Measurements from ENCODE around the gene SMG7. TPM values are rescaled to one million over a fixed set of nuclear protein-coding genes. Genes with fewer than 3 reads are reported as not detected.

SMG7 gene
- total RNA-seq, 1 donor from 2014 or later = 71.8 TPM

GRCh38 chr1:183589384-183589783 lies 117.1 kb downstream of the SMG7 start:
- Mint-ChIP-seq H3K27me3 (peaks cover 11% of the 10 kb centered on the region), H3K9me3 (ENCODE audit: low read depth) (no peaks in the 10 kb centered on the region), H3K4me3 (ENCODE audit: low read depth) (no peak overlapping the region), H3K27ac (no peak overlapping the region), H3K4me1 (ENCODE audit: low read depth) (peaks cover 1% of the 10 kb centered on the region), H3K36me3 (ENCODE audit: insufficient read depth) (no peaks in the 10 kb centered on the region)
- no peak for TF ChIP-seq CTCF (IDR thresholded peaks at IDR 0.05; ENCODE audit: unreplicated experiment)
- DNase-seq (ENCODE audit: low spot score, unreplicated experiment) = no peak

DNA sequence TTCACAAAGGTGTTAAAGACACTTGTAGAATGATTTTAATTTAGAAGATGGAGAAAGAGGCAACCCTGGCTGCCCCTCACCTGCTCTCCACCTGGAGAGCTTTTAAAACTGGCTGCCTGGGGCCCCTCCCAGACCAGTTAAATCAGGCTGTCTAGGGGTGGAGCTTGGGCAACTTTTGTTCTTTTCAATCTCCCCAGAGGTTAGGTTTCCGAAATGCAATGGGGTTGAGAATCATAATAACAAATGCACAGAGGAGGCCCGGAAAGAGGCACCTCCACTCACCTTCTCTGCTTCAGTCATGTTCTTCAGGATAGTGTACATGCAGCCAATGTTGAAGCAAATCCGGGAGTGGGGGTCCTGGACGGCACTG lies 117.6 kb downstream of the SMG7 start:
- no peak for TF ChIP-seq CTCF (IDR thresholded peaks at IDR 0.05; ENCODE audit: unreplicated experiment)
- peaks cover 1% of the 10 kb centered on the region for H3K4me1 Mint-ChIP-seq (ENCODE audit: low read depth)
- H3K4me3 Mint-ChIP-seq (ENCODE audit: low read depth) = no peak overlapping the region
- H3K36me3 Mint-ChIP-seq (ENCODE audit: insufficient read depth) = no peaks in the 10 kb centered on the region
- H3K9me3 Mint-ChIP-seq (ENCODE audit: low read depth) = no peaks in the 10 kb centered on the region
- H3K27me3 Mint-ChIP-seq = peaks cover 11% of the 10 kb centered on the region
- no peak overlapping the region for H3K27ac Mint-ChIP-seq
- DNase-seq (ENCODE audit: low spot score, unreplicated experiment) = no peak

DNA sequence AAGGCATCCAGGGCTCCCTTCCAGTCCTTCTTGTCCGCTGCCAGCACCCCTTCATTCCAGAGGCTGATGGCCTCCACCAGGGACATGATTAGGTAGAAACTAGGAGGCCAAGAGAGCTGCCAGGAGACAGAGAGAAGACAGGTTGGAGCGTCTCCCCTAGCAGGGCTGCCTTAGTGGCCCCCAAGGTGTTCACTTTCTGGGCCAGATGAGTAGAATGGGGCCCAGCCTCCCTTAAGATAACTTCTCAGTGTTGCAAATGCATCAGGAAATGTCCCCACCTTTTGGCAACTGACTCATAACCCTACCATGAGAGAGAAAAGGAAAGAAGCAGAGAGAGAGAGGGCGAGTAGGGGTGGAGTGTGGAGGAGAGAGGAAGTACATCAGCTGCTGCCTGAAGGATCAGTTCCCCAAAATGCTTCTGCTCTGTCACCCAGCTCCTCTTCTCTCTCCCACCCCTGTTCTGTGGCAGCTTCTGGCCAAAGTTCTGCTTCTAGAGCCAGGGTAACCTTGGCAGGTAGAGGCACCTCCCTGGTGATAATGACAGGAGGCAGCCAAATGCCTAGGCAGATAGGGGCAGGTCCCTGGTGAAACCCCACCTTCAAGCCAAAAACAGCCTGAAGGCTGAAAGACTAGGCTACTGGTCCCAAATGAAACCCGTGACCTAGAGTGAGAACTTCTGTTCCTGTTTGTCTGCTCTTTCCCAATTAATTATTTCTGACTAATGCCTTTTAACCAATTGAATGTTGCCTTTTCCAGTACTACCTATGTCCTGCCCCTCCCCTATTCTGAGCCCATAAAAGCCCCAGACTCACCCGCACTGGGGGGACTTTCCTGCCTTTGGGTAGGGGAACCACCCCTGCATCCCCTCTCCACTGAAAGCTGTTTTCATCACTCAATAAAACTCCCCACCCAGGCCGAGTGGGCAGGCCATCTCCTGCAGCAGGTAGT lies 118.2 kb downstream of the SMG7 start, which contains the start of gene NCF2:
Gene NCF2 (minus strand): TSS at position 216 of the 948 bp plus-strand sequence. CDS start 130 bp downstream, at position 86.
- no peak for DNase-seq (ENCODE audit: low spot score, unreplicated experiment)
- H3K4me1 Mint-ChIP-seq (ENCODE audit: low read depth) = peaks cover 1% of the 10 kb centered on the region
- peaks cover 11% of the 10 kb centered on the region for H3K27me3 Mint-ChIP-seq
- no peaks in the 10 kb centered on the region for H3K36me3 Mint-ChIP-seq (ENCODE audit: insufficient read depth)
- H3K4me3 Mint-ChIP-seq (ENCODE audit: low read depth) = no peak within 1 kb of the TSS
- no peaks in the 10 kb centered on the region for H3K9me3 Mint-ChIP-seq (ENCODE audit: low read depth)
- H3K27ac Mint-ChIP-seq = no peak within 1 kb of the TSS
- no peak for TF ChIP-seq CTCF (IDR thresholded peaks at IDR 0.05; ENCODE audit: unreplicated experiment)

DNA sequence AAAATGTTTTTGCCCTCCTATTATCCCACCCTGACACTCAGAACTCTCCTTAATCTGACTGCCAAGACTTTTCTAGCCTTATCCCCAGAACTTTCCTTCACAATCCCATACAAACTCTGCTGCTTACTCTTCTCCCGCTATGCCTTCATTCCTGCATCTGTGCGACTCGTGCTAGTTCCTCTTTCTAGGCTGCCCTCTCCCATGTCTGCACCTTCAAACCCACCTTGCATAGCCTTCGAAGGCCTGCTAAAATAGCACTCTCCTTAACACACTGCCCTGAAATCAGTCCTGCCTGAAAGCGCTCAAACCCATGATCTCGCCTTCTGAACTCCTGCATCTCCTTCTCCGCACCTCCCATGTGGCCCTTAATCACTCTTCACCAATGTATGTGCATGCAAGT lies 120.4 kb downstream of the SMG7 start:
- no peaks in the 10 kb centered on the region for H3K36me3 Mint-ChIP-seq (ENCODE audit: insufficient read depth)
- no peak for TF ChIP-seq CTCF (IDR thresholded peaks at IDR 0.05; ENCODE audit: unreplicated experiment)
- no peak overlapping the region for H3K27ac Mint-ChIP-seq
- DNase-seq (ENCODE audit: low spot score, unreplicated experiment) = no peak
- peaks cover 1% of the 10 kb centered on the region for H3K4me1 Mint-ChIP-seq (ENCODE audit: low read depth)
- H3K9me3 Mint-ChIP-seq (ENCODE audit: low read depth) = no peaks in the 10 kb centered on the region
- no peak overlapping the region for H3K4me3 Mint-ChIP-seq (ENCODE audit: low read depth)
- H3K27me3 Mint-ChIP-seq = peaks cover 11% of the 10 kb centered on the region

DNA sequence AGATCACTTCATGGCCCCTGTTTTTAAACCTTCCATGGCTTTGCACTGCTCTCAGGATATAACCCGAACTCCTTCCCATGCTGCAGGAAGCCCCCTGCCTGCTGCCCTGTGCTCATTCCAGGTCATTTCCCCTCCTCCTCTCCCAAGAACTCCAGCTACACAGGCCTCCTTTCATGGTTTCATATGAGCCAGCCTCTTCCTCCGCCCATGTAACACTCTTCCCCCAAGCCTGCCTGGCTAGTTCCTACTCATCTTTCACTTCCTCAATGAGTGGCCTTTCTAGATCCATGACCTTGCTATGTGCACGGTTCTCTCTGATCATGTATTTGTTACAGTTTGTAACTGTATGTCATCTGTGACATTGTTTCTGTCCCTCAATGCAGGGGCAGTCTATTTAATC lies 121.1 kb downstream of the SMG7 start:
- Mint-ChIP-seq H3K9me3 (ENCODE audit: low read depth) (no peaks in the 10 kb centered on the region), H3K27me3 (peaks cover 11% of the 10 kb centered on the region), H3K4me3 (ENCODE audit: low read depth) (no peak overlapping the region), H3K4me1 (ENCODE audit: low read depth) (peaks cover 1% of the 10 kb centered on the region), H3K36me3 (ENCODE audit: insufficient read depth) (no peaks in the 10 kb centered on the region), H3K27ac (no peak overlapping the region)
- DNase-seq (ENCODE audit: low spot score, unreplicated experiment) = no peak
- no peak for TF ChIP-seq CTCF (IDR thresholded peaks at IDR 0.05; ENCODE audit: unreplicated experiment)

Measured in progenitor cell of endocrine pancreas (in vitro differentiated cells).